Activated gamma-delta T cell treated with anti-CD3 and anti-CD28 coated beads, Interleukin-2, amount 50 U/mL, for 16 hours (primary cell): ENCODE data around the gene BCAS1.
A peak's percentile ranks its signal among the peaks of the same experiment; 100 is the strongest.

Experiments used
- DNase-seq: peaks from one replicate; pipeline ENCODE4 v3.0.0-alpha.2; 2020; ENCODE audit warnings: low read depth

BCAS1 gene

GRCh38 chr20:54070187-54070987, at the start of gene BCAS1:
BCAS1 (minus strand) TSS chr20:54070594; CDS start chr20:54058718, 11,876 bp downstream.
- DNase-seq, result no peak

DNA sequence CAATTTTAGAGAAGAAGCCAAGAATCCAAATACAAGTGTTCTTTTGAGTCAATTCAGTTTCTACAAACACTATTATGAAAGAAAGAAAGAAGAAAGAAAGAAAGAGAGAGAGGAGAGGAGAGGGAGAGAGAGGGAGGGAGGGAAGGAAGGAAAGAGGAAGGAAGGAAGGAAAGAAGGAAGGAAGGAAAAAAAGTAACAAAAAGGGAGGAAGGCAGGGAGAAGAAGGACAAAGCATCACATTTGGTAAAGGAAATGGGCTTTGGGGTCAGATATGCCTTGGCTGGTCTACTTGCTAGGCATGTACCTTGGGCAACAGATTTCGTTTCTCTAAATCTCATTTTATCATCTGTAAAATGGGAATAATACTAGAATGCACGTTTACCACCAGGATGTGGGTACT, 49.4 kb upstream of the BCAS1 start:
- DNase-seq, result no peak

DNA sequence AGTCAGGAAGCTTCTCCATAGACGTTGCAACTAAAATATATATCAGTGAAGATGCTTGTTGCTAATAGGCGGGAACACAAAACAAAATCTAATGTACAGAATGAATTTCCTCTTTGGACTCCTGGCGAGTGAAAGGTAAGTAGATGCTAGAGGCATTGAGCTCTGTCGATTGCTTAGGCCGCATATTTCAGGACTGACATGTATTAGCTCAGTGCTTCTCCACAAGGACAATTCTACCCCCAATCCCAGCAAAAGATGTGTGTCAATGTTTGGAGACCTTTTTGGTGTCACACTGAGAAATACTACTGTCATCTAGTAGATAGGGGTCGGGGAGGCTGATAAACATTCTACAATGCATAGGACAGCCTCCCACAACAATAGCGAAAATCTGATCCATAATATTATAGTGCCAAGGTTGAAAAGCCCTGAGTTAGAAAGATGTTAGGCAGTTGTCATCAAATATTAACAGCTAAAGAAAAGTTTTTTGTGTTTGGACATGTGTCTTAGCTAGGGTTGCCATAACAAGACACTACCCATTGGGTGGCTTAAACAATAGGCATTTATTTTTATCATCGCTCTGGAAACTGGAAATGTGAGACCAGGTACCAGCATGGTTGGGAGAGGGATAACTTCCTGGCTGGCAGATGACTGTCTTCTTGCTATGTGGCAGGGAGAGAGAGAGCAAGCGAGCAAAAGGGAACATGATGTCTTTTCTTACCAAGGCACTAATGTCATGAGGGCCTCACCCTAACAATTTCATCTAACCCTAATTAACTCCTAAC, 48.0 kb upstream of the BCAS1 start:
- DNase-seq, result no peak

GRCh38 chr20:54116550-54117235, 46.3 kb upstream of the BCAS1 start:
- DNase-seq, result no peak

- no peak for DNase-seq
Observed at GRCh38 chr20:54115172-54115854, 44.9 kb upstream of the BCAS1 start.

DNA sequence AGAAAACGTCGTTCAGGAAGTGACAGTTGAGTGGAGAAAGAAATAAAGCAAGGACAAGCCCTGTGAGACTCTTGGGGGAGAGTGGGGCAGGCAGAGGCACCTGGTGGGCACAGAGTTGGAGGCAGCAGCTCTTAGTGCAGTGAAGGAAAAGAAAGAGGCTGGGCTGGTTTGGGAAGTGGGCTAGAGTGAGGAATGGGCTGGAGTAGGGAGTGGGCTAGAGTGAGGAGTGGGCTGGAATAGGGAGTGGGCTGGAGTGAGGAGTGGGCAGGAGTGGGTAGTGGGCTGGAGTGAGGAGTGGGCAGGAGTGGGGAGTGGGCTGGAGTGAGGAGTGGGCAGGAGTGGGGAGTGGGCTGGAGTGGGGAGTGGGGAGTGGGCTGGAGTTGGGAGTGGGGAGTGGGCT, 43.7 kb upstream of the BCAS1 start:
- DNase-seq, result no peak

- DNase-seq, result no peak
Observed at GRCh38 chr20:54113566-54113965, 43.2 kb upstream of the BCAS1 start.

DNA sequence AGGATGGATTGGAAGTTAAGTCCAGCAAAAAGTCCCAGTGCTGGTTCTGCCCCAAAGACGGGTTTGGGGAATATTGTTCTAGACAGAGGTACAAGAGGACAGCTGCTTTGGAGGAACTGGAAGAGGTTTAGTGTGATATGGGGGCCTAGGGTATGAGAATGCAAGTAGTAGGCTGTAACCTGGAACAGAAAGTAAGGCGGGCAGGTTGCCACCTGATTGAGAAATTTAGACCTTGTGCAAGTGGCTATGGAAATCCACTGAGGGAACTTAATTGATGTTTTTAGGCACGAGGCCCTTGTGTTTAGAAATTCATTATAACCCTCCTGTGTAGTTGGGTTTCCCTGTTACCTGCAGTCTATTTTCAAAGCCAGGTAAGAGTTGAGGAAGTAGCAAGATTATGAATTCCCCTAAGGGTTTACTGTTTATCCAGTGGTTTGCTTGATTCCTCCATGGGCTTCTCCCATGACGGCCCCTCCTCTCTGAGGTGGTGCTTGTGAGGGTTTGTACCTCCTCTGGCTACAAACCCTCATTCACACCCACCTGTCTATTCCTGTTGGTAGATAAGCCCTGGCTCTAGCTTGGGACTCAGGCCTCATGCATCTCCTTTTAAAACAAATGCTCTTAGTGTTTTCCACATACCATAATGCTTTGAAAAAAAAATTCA, 42.0 kb upstream of the BCAS1 start:
- no peak for DNase-seq

GRCh38 chr20:54111460-54111859, 41.1 kb upstream of the BCAS1 start:
- no peak for DNase-seq

- no peak for DNase-seq
Observed at GRCh38 chr20:54110457-54110856, 40.1 kb upstream of the BCAS1 start.

GRCh38 chr20:54110041-54110440, 39.6 kb upstream of the BCAS1 start:
- no peak for DNase-seq

DNA sequence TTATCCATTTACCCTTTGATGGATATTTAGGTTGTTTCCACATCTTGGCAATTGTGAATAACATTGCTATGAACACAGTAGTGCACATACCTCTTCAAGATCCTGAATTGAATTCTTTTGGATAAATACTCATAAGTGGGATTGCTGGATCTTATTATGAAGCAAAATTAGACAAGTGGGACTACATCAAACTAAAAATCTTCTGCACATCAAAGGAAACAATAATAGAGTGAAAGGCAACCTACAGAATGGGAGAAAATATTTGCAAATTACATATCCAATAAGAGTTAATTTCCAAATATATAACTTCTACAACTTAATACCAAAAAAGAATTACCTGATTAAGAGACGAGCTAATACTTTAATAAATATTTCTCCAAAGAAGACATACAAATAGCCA, 38.4 kb upstream of the BCAS1 start:
- no peak for DNase-seq

DNA sequence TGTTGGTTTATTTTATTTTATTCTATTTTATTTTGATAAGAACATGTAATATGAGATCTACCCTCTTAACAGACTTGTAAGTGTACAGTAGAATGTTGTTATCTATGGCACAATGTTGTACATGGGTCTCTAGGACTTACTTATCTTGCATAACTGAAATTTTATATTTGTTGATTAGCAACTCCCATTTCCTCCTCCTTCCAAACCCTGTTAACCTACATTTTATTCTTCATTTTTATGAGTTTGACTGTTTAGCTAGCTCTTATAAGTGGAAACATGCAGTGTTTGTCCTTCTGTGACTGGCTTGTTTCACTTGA, 37.9 kb upstream of the BCAS1 start:
- no peak for DNase-seq

DNA sequence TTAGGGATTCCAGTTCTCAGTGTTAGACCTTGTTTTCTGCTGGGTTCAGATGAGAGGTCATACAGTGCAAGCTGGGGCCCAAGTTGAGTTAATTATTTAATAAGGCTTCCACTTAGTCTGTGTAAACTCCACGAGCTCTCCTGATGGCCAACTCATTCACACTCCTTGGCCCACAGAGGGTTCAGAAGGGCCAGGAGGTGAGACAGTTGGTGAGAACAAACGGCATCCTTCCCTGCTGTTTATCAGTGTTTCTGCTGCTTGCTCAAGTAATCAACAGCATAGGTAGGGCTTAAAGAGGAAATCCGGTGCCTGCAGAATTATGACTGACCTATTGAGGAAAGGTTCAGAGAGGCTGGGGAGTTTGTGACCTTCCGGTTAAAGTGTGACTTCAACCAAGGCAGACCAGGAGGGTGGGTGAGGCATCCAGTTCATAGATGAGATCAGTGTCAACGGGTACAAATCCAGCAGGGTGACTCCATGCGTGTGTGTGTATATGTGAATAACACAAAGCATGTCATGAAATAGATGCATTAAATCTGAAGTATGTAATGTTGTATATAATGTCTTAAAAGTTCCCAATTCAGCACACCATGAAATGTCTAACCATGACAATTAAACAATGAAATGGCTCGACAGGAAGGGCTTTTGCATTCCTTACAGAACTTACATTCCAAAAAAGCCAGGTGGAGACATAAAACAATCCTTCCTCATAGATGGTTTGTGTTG, 37.4 kb upstream of the BCAS1 start:
- DNase-seq, result no peak

DNA sequence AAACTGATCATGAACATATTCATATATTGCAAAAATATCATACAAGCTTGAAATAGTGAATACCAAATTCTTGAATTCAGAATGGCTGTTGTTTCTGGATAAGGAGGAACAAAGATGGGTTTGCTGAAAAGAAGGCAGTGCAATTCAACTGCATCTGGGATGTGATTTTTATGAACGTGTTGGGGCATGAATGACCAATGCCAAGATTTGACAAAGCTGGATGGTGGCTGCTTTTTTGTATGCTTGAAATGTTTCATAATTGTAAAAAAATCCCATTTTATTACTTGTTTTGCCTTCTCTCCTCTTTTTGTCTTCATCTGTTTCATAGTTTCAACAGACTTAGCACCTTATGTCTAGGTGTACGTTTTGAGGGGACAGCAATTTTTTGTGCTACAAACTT, 36.8 kb upstream of the BCAS1 start:
- DNase-seq, result no peak

DNA sequence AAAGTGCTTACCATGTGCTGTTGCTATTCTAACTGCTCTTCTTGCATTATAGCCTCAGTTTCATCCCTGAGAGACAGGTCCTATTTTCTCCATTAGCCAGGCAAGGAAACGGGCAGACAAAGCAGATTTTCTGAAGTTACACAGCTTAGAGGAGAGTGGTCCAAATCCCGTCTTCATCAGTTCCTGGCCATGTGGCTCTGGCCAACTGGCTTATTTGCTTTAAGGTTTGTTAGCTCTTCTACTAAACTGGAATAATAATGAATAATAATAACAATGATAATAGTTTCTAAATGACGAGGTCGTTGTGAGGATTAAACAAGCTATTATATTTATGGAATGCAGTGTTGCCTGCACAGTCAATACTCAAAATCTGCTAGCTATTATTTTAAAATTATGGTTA, 35.8 kb upstream of the BCAS1 start:
- no peak for DNase-seq

- no peak for DNase-seq
Observed at GRCh38 chr20:54105653-54106052, 35.3 kb upstream of the BCAS1 start.

DNA sequence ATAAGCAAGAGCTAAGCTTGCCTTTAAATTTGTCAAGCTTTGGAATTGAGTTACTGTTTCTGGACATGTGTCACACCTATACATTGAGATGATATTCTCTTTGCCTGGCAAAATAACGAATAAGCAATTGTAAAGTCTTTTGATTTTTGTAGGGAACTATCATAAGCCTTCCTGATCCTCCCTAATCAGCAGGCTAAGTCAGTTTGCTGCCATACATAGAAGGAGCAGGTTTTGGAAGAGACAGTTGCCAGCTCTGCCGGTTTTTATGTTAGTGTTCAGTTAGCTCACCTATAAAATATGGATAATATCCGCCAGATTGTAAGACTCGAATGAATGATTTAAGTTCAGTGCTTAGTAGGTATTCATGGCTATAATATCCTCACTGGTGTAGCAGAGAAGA, 34.4 kb upstream of the BCAS1 start:
- no peak for DNase-seq

DNA sequence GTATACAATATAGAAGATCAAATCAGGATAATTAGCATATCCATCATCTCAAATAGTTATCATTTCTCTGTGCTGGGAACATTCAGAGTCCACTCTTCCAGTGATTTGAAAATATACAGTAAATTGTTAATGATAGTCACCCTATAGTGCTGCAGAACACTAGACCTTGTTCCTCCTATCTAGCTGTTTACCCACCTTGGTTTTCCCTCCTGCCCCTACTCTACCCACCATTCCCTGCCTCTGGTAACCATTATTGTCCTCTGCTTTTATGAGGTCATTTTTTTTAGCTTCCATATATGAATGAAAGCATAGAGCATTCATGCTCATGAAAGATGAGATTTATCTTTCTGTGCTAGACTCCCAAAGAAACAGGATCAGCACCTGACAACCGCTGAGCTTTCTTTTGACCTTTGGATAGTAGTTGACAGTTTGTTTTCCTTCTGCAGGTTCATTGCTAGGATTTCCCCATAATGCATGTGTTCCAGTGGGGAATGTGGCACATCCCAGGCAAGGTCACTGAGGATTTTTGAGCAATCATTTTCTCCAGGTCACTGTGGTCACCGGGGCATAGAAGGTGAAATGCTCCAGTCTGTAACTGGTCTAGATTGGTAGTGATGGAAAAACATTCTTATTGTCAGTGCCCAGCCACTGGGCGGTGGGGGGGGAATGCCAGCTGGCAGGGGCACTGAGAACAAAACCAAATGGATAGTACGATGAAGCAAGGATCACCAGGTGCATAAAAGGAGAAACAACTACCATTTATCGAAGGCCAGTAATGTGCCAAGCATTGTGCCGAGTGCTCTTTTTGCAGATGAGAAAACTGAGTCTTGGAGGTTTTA, 33.6 kb upstream of the BCAS1 start:
- no peak for DNase-seq

GRCh38 chr20:54103067-54103761, 32.8 kb upstream of the BCAS1 start:
- DNase-seq, result peak; percentile 63
